Head of caudate nucleus (tissue), 42 donors: ENCODE measurements around the gene RNU11.
"Not testable (repeated sequence)": the region's sequence is repeated elsewhere in the genome, so short reads cannot be mapped to it uniquely, and the experiment has no call there.

Source experiments
- DNase-seq, 42 donors: peaks; one replicate each; pipeline versions ENCODE4 v3.0.0 to v3.0.0-alpha.2; 2020 to 2021; ENCODE audit warnings: mixed read lengths in 7 of 42
- intact Hi-C: fragments of 100-400 bp; cut with DNase I; formaldehyde crosslinking; loops from one replicate; pipeline ENCODE4 v1.15.0; 2022

The RNU11 gene

GRCh38 chr1:28653870-28654269 is 5.5 kb downstream of the RNU11 start:
- intact Hi-C loops, DNase-seq: not testable (repeated sequence)

GRCh38 chr1:28655448-28656311 is 7.3 kb downstream of the RNU11 start:
- intact Hi-C loops, DNase-seq: not testable (repeated sequence)

DNA sequence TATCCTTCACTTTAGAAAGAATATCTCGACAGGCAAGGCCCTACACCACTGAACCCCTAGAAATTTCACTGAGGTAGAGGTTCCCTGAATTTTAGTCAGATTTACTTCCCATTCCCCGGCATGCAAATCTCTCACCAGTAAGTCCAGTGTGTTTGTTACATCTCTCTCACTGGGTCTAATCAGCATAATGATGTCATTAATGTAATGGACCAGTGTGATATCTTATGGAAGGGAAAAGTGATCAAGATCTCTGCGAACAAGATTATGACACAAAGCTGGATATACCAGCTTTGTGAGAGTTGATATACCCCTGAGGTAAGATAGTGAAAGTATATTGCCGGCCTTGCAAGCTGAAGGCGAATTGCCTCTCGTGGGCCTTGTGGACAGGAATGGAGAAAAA is 7.9 kb downstream of the RNU11 start:
- no peak for DNase-seq
- intact Hi-C loops: no loop called here

GRCh38 chr1:28663871-28664470 is 15.6 kb downstream of the RNU11 start:
- intact Hi-C loops: no loop called here
- no peak for DNase-seq

DNA sequence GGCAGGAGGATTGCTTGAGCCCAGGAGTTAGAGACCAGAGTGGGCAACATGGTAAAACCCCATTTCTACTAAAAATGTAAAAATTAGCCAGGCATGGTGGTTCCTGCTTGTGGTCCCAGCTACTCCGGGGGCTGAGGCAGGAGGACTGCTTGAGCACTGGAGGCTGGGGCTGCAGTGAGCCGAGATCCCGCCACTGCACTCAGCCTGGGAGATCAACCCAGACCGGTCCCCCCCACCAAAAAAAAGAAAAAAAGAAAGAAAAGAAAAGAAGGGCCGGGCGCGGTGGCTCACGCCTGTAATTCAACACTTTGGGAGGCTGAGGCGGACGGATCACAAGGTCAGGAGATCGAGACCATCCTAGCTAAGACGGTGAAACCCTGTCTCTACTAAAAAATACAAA is 18.4 kb downstream of the RNU11 start:
- intact Hi-C loops: no loop called here
- no peak for DNase-seq

DNA sequence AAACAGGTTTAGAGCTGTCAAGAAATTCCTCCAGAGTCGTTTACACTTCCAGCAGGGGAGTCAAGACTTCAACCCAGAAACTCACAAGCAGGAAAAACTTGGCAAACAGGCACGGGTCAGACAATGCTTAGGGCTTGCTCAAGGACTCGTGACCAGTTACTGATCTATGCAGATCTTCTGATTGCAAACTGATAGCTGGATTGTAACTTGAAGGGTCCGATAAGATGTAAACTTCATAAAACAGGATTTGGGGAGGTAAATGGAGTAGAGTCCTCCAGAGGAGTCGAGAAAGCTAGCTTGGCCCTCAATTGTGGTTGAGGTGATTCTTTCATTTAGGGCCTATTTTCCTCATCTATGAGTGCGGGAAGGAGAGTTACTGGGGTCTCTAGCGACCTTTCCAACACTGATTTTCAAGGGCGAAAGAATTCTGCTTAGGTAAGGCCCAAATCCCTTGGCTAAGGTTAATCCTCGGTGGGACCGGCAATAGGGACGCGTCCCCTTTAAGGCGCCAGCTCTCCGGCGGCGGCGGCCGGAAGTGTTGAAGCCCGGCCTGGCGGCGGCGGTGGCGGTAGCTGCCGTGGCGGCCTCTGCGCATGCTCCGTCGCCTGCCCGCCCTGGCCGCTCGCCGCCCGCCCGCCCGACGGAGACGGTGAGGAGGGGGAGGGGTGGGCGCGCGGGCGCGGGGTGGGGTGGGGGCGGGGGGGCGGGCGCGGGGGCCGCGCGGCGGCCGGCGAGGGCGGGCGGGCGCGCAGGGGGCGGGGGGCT is 20.0 kb downstream of the RNU11 start, which contains the start of gene GMEB1:
Gene GMEB1, plus strand, starts transcription at position 594 of the 765 bp plus-strand sequence. CDS start 14,829 bp downstream, outside the sequence.
- peak; percentile 61 to 94 (median 86) for DNase-seq

DNA sequence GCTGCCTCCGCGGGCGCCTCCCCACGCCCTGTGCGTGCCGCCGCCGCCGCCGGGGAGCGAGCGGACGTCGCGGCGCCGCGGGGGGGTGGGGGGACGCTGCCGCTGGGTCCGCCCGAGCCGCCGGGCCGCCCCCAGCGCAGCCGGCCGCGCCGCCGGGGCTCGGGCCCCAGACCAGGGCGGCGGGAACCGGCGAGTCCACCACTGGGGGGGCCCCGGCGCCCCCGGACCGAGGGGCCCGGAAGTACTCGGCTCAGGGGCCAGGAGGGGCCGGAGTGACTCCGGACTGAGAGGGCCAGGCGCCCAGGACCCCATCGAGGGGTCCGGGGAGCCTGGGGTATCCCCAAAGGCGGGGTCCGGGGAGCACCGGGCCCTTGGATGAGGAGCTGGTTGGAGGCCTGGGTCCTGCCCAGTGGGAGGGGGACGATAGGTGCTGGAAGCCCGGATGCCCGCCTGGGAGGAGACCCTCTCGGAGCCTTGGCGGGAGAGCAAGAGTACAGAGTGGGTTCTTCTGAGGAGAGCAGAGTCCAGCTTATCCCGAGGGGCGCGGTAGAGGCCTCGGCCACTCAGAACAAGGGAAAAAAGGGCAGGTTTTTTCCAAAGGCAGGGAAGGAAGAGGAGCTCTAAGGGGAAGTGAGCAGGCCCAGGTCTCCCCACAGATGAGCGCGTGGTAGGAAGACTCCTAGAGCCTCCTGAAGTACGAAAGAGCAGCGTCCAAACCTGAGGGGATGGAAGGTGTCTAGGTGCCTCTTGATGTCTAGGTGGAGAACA is 20.7 kb downstream of the RNU11 start:
- DNase-seq: peak in 36 of 42 donors; percentile 10 to 69 (median 46)
- intact Hi-C loops: loop anchor here (1.0 to 2.0 kb wide), 2 partner anchors 20 to 26 kb away; partner anchors contain the start of genes RNU11 and TAF12

More for the DNA sequence above, 20.0 kb downstream of the RNU11 start, which contains the start of gene GMEB1:
- intact Hi-C loops: loop anchor here (2.0 kb wide), 1 partner anchor 20 kb away; the partner anchor contains the start of gene RNU11

GRCh38 chr1:28671254-28671780 is 22.9 kb downstream of the RNU11 start:
- DNase-seq: no peak

GRCh38 chr1:28672971-28673370 is 24.6 kb downstream of the RNU11 start:
- DNase-seq, intact Hi-C loops: not testable (repeated sequence)

More at GRCh38 chr1:28671254-28671780, 22.9 kb downstream of the RNU11 start:
- intact Hi-C loops: no loop called here

DNA sequence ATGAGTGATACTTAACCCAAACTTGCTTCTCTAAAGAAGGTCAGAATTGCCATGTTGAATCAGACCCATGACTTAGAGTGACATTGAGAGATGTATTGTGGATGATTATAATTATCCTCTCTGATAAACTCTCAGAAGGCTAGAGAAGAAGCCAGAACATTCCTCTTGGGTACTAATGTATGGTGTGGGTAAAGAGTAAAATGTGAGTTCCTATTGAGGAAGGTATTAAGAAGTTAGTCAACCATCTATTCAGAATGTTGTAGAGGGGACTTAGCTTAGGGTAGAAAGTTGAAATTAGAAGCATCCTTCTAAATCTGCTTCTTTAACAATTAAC is 27.5 kb downstream of the RNU11 start:
- intact Hi-C loops: no loop called here
- no peak for DNase-seq

DNA sequence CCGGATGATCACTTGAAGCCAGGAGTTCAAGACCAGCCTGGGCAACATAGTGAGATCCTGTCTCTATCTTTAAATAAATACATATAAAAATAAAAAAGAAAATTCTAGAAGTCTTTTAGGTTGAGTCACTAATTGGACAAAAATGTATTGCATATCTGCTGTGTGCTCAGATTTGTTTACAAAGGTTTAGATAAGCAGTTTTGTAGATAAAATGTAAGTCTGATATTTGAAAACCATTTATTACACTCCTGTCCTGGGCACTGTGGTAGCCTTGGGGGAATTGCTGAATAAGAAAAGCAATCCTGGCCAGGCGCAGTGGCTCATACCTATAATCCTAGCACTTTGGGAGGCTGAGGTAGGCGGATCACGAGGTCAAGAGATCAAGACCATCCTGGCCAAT is 31.8 kb downstream of the RNU11 start:
- intact Hi-C loops: no loop called here
- no peak for DNase-seq

DNA sequence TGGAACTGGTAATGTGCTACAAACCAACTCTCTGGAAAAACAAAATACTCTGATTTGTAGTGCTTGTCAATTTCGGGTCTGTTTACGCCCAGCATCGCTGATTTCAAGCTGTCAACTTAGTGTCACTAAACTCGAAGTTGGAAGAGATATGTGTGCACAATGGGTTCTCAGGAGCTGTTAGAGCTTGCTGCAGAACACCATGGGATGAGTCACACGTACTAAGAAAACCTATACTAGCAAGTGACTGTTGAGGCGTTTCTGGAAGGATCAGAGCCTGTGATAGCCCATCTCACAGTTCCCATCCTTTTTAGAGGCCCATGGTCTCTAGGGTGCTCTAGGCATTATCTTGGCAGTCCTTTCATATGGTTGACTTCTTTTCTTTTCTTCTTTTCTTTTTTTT is 34.4 kb downstream of the RNU11 start:
- intact Hi-C loops: no loop called here
- DNase-seq: peak in 10 of 42 donors; percentile 3 to 45 (median 15)

GRCh38 chr1:28684937-28685336 is 36.5 kb downstream of the RNU11 start:
- intact Hi-C loops: no loop called here
- DNase-seq: no peak

- intact Hi-C loops, DNase-seq: not testable (repeated sequence)
Measured at GRCh38 chr1:28691627-28692026, 43.2 kb downstream of the RNU11 start.
